Amniotic stem cell (primary cell): ENCODE measurements around the gene ITPR1.

Experiments
- DNase-seq: peaks from one replicate; lab custom pipeline; 2025; lab: John Stamatoyannopoulos, UW

ITPR1 gene

GRCh38 chr3:4782095-4782494 lies 288.9 kb downstream of the ITPR1 start:
- DNase-seq, result no peak

- no peak for DNase-seq
These were observed 292.4 kb downstream of the ITPR1 start for GRCh38 chr3:4785551-4785950.

GRCh38 chr3:4786431-4786830 lies 293.3 kb downstream of the ITPR1 start:
- DNase-seq, result no peak

- no peak for DNase-seq
These were observed 298.2 kb downstream of the ITPR1 start for GRCh38 chr3:4791358-4791757.

GRCh38 chr3:4793311-4793710 lies 300.2 kb downstream of the ITPR1 start:
- DNase-seq, result no peak

GRCh38 chr3:4794331-4794730 lies 301.2 kb downstream of the ITPR1 start:
- DNase-seq, result no peak

GRCh38 chr3:4794798-4795197 lies 301.6 kb downstream of the ITPR1 start:
- no peak for DNase-seq

- no peak for DNase-seq
These were observed 302.8 kb downstream of the ITPR1 start for GRCh38 chr3:4795905-4796304.

GRCh38 chr3:4797201-4797705 lies 304.1 kb downstream of the ITPR1 start:
- no peak for DNase-seq

GRCh38 chr3:4799266-4800256 lies 306.4 kb downstream of the ITPR1 start:
- DNase-seq, result no peak

GRCh38 chr3:4800595-4800994 lies 307.4 kb downstream of the ITPR1 start:
- no peak for DNase-seq

- no peak for DNase-seq
These were observed 308.7 kb downstream of the ITPR1 start for GRCh38 chr3:4801892-4802291.

GRCh38 chr3:4802903-4803302 lies 309.8 kb downstream of the ITPR1 start:
- no peak for DNase-seq

GRCh38 chr3:4804161-4805058 lies 311.3 kb downstream of the ITPR1 start:
- DNase-seq, result no peak

GRCh38 chr3:4805662-4806061 lies 312.5 kb downstream of the ITPR1 start:
- DNase-seq, result no peak

GRCh38 chr3:4806535-4807108 lies 313.5 kb downstream of the ITPR1 start:
- DNase-seq, result no peak

GRCh38 chr3:4807381-4808280 lies 314.5 kb downstream of the ITPR1 start:
- no peak for DNase-seq

GRCh38 chr3:4808637-4809036 lies 315.5 kb downstream of the ITPR1 start:
- no peak for DNase-seq

GRCh38 chr3:4809922-4810321 lies 316.8 kb downstream of the ITPR1 start:
- no peak for DNase-seq

- no peak for DNase-seq
These were observed 319.4 kb downstream of the ITPR1 start for GRCh38 chr3:4812591-4812990.

- DNase-seq, result no peak
These were observed 320.8 kb downstream of the ITPR1 start for GRCh38 chr3:4813909-4814304.
